ENCODE results near the gene MYO1E.
A peak's percentile ranks its signal among the peaks of the same experiment; 100 is the strongest.
"Not testable (repeated sequence)": the region's sequence is repeated elsewhere in the genome, so short reads cannot be mapped to it uniquely, and the experiment has no call there.

Gene MYO1E

GRCh38 chr15:59180945-59181600 lies 191.6 kb downstream of the MYO1E start:
- no peak for DNase-seq

GRCh38 chr15:59179717-59180116 lies 193.0 kb downstream of the MYO1E start:
- no peak for DNase-seq

GRCh38 chr15:59178151-59178695 lies 194.4 kb downstream of the MYO1E start:
- DNase-seq = no peak

GRCh38 chr15:59177317-59177660 lies 195.4 kb downstream of the MYO1E start:
- DNase-seq = no peak

GRCh38 chr15:59176653-59177316 lies 195.9 kb downstream of the MYO1E start:
- DNase-seq = no peak

- DNase-seq = peak; percentile 16
Observed at GRCh38 chr15:59174835-59175831, 197.5 kb downstream of the MYO1E start.

GRCh38 chr15:59174151-59174834 lies 198.4 kb downstream of the MYO1E start:
- DNase-seq = no peak

GRCh38 chr15:59173194-59173593 lies 199.5 kb downstream of the MYO1E start:
- DNase-seq = no peak

GRCh38 chr15:59172289-59172901 lies 200.3 kb downstream of the MYO1E start:
- no peak for DNase-seq

GRCh38 chr15:59171067-59171397 lies 201.6 kb downstream of the MYO1E start:
- DNase-seq = no peak

- DNase-seq = no peak
Observed at GRCh38 chr15:59170295-59171066, 202.2 kb downstream of the MYO1E start.

GRCh38 chr15:59169251-59169708 lies 203.4 kb downstream of the MYO1E start:
- no peak for DNase-seq

GRCh38 chr15:59168536-59168935 lies 204.1 kb downstream of the MYO1E start:
- no peak for DNase-seq

GRCh38 chr15:59166601-59167265 lies 205.9 kb downstream of the MYO1E start:
- no peak for DNase-seq

- DNase-seq = no peak
Observed at GRCh38 chr15:59166166-59166565, 206.5 kb downstream of the MYO1E start.

- no peak for DNase-seq
Observed at GRCh38 chr15:59165726-59166125, 206.9 kb downstream of the MYO1E start.

GRCh38 chr15:59162080-59162479 lies 210.6 kb downstream of the MYO1E start:
- DNase-seq = not testable (repeated sequence)

- DNase-seq = no peak
Observed at GRCh38 chr15:59160880-59161593, 211.6 kb downstream of the MYO1E start.

- no peak for DNase-seq
Observed at GRCh38 chr15:59159210-59159609, 213.5 kb downstream of the MYO1E start.

- DNase-seq = no peak
Observed at GRCh38 chr15:59158701-59159034, 214.0 kb downstream of the MYO1E start.
